ENCODE results near the gene EFNA1. TPM values are rescaled to one million over a fixed set of nuclear protein-coding genes. Genes with fewer than 3 reads are reported as not detected.
"Not testable (repeated sequence)": the region's sequence is repeated elsewhere in the genome, so short reads cannot be mapped to it uniquely, and the experiment has no call there.

Gene EFNA1
- total RNA-seq, 1 donor from 2014 or later: 0.77 TPM

- no peak for DNase-seq (ENCODE audit: low read depth, low spot score)
- Mint-ChIP-seq H3K4me3 (no peak overlapping the region), H3K36me3 (ENCODE audit: low read depth) (no peaks in the 10 kb centered on the region), H3K4me1 (peaks cover 4% of the 10 kb centered on the region), H3K27ac (ENCODE audit: unreplicated experiment) (no peak overlapping the region), H3K9me3 (no peaks in the 10 kb centered on the region), H3K27me3 (ENCODE audit: low read depth) (peaks cover 33% of the 10 kb centered on the region)
- TF ChIP-seq CTCF (conservative IDR thresholded peaks at IDR 0.05): no peak
Measured at GRCh38 chr1:155113450-155113980, 14.2 kb upstream of the EFNA1 start.

GRCh38 chr1:155116113-155116764, 11.4 kb upstream of the EFNA1 start:
- no peaks in the 10 kb centered on the region for H3K9me3 Mint-ChIP-seq
- H3K27ac Mint-ChIP-seq (ENCODE audit: unreplicated experiment): no peak overlapping the region
- H3K4me3 Mint-ChIP-seq: no peak overlapping the region
- TF ChIP-seq CTCF (conservative IDR thresholded peaks at IDR 0.05): no peak
- H3K4me1 Mint-ChIP-seq: no peaks in the 10 kb centered on the region
- DNase-seq (ENCODE audit: low read depth, low spot score): no peak
- H3K36me3 Mint-ChIP-seq (ENCODE audit: low read depth): no peaks in the 10 kb centered on the region
- peaks cover 48% of the 10 kb centered on the region for H3K27me3 Mint-ChIP-seq (ENCODE audit: low read depth)

GRCh38 chr1:155117610-155118009, 10.1 kb upstream of the EFNA1 start:
- Mint-ChIP-seq H3K36me3 (ENCODE audit: low read depth) (no peaks in the 10 kb centered on the region), H3K9me3 (no peaks in the 10 kb centered on the region), H3K27me3 (ENCODE audit: low read depth) (peaks cover 55% of the 10 kb centered on the region), H3K27ac (ENCODE audit: unreplicated experiment) (no peak overlapping the region), H3K4me3 (no peak overlapping the region), H3K4me1 (no peaks in the 10 kb centered on the region)
- TF ChIP-seq CTCF (conservative IDR thresholded peaks at IDR 0.05): no peak
- DNase-seq (ENCODE audit: low read depth, low spot score): no peak

- not testable (repeated sequence) for DNase-seq (ENCODE audit: low read depth, low spot score); H3K36me3 Mint-ChIP-seq (ENCODE audit: low read depth); H3K27ac Mint-ChIP-seq (ENCODE audit: unreplicated experiment); H3K4me1 Mint-ChIP-seq; H3K4me3 Mint-ChIP-seq; H3K9me3 Mint-ChIP-seq
- H3K27me3 Mint-ChIP-seq (ENCODE audit: low read depth): peaks cover 60% of the 10 kb centered on the region
Measured at GRCh38 chr1:155118090-155118489, 9.6 kb upstream of the EFNA1 start.

- H3K36me3 Mint-ChIP-seq (ENCODE audit: low read depth): no peaks in the 10 kb centered on the region
- peaks cover 81% of the 10 kb centered on the region for H3K27me3 Mint-ChIP-seq (ENCODE audit: low read depth)
- DNase-seq (ENCODE audit: low read depth, low spot score): no peak
- no peak overlapping the region for H3K27ac Mint-ChIP-seq (ENCODE audit: unreplicated experiment)
- no peak for TF ChIP-seq CTCF (conservative IDR thresholded peaks at IDR 0.05)
- no peak overlapping the region for H3K4me3 Mint-ChIP-seq
- no peaks in the 10 kb centered on the region for H3K9me3 Mint-ChIP-seq
- H3K4me1 Mint-ChIP-seq: no peaks in the 10 kb centered on the region
Measured at GRCh38 chr1:155120253-155120652, 7.4 kb upstream of the EFNA1 start.

- Mint-ChIP-seq H3K4me1 (peaks cover 3% of the 10 kb centered on the region), H3K27ac (ENCODE audit: unreplicated experiment) (no peak overlapping the region), H3K36me3 (ENCODE audit: low read depth) (no peaks in the 10 kb centered on the region), H3K27me3 (ENCODE audit: low read depth) (peaks cover 83% of the 10 kb centered on the region), H3K4me3 (no peak overlapping the region), H3K9me3 (no peaks in the 10 kb centered on the region)
- no peak for TF ChIP-seq CTCF (conservative IDR thresholded peaks at IDR 0.05)
- no peak for DNase-seq (ENCODE audit: low read depth, low spot score)
Measured at GRCh38 chr1:155121249-155121648, 6.4 kb upstream of the EFNA1 start.
